Measurements from ENCODE around the gene ERBB2.

- TF ChIP-seq, protein P1, sequence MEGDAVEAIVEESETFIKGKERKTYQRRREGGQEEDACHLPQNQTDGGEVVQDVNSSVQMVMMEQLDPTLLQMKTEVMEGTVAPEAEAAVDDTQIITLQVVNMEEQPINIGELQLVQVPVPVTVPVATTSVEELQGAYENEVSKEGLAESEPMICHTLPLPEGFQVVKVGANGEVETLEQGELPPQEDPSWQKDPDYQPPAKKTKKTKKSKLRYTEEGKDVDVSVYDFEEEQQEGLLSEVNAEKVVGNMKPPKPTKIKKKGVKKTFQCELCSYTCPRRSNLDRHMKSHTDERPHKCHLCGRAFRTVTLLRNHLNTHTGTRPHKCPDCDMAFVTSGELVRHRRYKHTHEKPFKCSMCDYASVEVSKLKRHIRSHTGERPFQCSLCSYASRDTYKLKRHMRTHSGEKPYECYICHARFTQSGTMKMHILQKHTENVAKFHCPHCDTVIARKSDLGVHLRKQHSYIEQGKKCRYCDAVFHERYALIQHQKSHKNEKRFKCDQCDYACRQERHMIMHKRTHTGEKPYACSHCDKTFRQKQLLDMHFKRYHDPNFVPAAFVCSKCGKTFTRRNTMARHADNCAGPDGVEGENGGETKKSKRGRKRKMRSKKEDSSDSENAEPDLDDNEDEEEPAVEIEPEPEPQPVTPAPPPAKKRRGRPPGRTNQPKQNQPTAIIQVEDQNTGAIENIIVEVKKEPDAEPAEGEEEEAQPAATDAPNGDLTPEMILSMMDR (IDR thresholded peaks at IDR 0.05) = no peak
- no peak for TF ChIP-seq POLR2A (IDR thresholded peaks at IDR 0.05)
Measured at GRCh38 chr17:39737206-39737759, 37.4 kb downstream of the ERBB2 start.
